Natural killer cell (primary cell): ENCODE measurements around the gene TMPRSS11E. TPM values are rescaled to one million over a fixed set of nuclear protein-coding genes. Genes with fewer than 3 reads are reported as not detected.
"Not testable (repeated sequence)": the region's sequence is repeated elsewhere in the genome, so short reads cannot be mapped to it uniquely, and the experiment has no call there.

Experiments used
- ATAC-seq, 3 donors: fragments of 150-1000 bp in 2 of 3; fragments of 200-7000 bp in 1 of 3; cut with Tn5 transposase; 1 replicate in 1 of 3; 2 replicates in 2 of 3; pipeline ENCODE4 v1.10.0; 2021; ENCODE audit warnings: mild to moderate bottlenecking in 2 of 3, moderate library complexity in 2 of 3
- DNase-seq, 2 donors: peaks; one replicate each; pipeline versions ENCODE4 v3.0.0 to v3.0.0-alpha.2; 2013 to 2021; ENCODE audit warnings: mixed read lengths in 1 of 2
- H3K27ac ChIP-seq: one replicate; pipeline ENCODE4 v1.5.1; 2013; ENCODE audit warnings: mild to moderate bottlenecking, low read length
- H3K27me3 ChIP-seq: one replicate; pipeline ENCODE4 v1.6.1; 2013; ENCODE audit warnings: low read length; ENCODE audit not compliant: control insufficient read depth, insufficient read depth
- H3K36me3 ChIP-seq: one replicate; pipeline ENCODE4 v1.6.1; 2013; ENCODE audit warnings: low read length; ENCODE audit not compliant: control insufficient read depth, insufficient read depth
- H3K4me1 ChIP-seq: one replicate; pipeline ENCODE4 v1.6.1; 2013; ENCODE audit warnings: low read length; ENCODE audit not compliant: control insufficient read depth, insufficient read depth
- H3K4me3 ChIP-seq: one replicate; pipeline ENCODE4 v1.5.1; 2013; ENCODE audit warnings: low read length
- H3K9me3 ChIP-seq: one replicate; pipeline ENCODE4 v1.6.1; 2013; ENCODE audit warnings: low read length; ENCODE audit not compliant: control insufficient read depth, insufficient read depth
- H3K27ac Mint-ChIP-seq, 2 donors: one replicate each; pipeline ENCODE4 v1.8.0; 2022; ENCODE audit warnings: mild to moderate bottlenecking in 2 of 2, mixed read lengths in 2 of 2, moderate library complexity in 1 of 2
- H3K27me3 Mint-ChIP-seq, 2 donors: one replicate each; pipeline ENCODE4 v1.8.0; 2022; ENCODE audit warnings: low read depth in 2 of 2, mixed read lengths in 2 of 2
- H3K36me3 Mint-ChIP-seq: one replicate; pipeline ENCODE4 v1.8.0; 2022; ENCODE audit warnings: mixed read lengths
- H3K4me1 Mint-ChIP-seq, 2 donors: one replicate each; pipeline ENCODE4 v1.8.0; 2022; ENCODE audit warnings: mixed read lengths in 2 of 2
- H3K4me3 Mint-ChIP-seq: one replicate; pipeline ENCODE4 v1.8.0; 2022; ENCODE audit warnings: mild to moderate bottlenecking, moderate library complexity, mixed read lengths
- H3K9me3 Mint-ChIP-seq, 2 donors: one replicate each; pipeline ENCODE4 v1.8.0; 2022; ENCODE audit warnings: mixed read lengths in 2 of 2
- WGBS: methylation state at CpG from one replicate; pipeline ENCODE4 v1.1.7; 2013; ENCODE audit warnings: missing lambda C conversion rate; ENCODE audit not compliant: insufficient coverage; 5-methylcytosine and 5-hydroxymethylcytosine counted together
- intact Hi-C: fragments of 100-400 bp; cut with micrococcal nuclease; formaldehyde crosslinking; loops from one replicate; pipeline ENCODE4 v1.14.2; 2022
- total RNA-seq, 4 donors: library from RNA; stranded (reverse); fragments of 120-200 nt in 1 of 4; gene quantifications; one replicate each; pipeline versions ENCODE4 v1.2.3 to v1.2.4, GENCODE V29; 2013 to 2022
- TF ChIP-seq, protein P1 (sequence below): fragments of 200-600 bp; IDR thresholded peaks from one replicate; pipeline ENCODE4 v1.8.0; 2022; ENCODE audit warnings: antibody characterized with exemption

TMPRSS11E gene, protein sequence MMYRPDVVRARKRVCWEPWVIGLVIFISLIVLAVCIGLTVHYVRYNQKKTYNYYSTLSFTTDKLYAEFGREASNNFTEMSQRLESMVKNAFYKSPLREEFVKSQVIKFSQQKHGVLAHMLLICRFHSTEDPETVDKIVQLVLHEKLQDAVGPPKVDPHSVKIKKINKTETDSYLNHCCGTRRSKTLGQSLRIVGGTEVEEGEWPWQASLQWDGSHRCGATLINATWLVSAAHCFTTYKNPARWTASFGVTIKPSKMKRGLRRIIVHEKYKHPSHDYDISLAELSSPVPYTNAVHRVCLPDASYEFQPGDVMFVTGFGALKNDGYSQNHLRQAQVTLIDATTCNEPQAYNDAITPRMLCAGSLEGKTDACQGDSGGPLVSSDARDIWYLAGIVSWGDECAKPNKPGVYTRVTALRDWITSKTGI
- total RNA-seq, result not detected
- total RNA-seq (2013), result 0.14 TPM

DNA sequence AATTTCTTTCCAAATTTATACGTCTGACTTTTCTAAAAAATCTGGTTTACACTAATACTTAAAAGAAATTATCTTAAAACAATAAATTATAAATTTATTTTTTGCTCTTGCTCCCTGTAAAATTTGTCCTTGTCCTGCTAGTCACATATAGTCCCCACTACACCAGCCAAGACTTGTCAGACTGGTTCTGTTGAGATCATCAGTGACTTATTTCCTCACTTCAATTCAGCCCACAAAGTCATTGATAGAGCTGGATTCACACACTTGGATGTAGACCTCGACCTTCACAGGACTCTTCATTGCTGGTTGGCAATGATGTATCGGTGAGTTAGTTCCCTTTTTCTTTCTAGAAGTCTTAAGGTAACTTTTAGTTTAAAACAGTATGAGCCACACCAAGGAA is at the start of gene TMPRSS11E:
TMPRSS11E (plus strand) TSS at position 263 of the 400 bp plus-strand sequence; CDS start at position 313, 50 bp downstream.
- Mint-ChIP-seq H3K27ac (no peak within 1 kb of the TSS), H3K4me1 (no peaks in the 10 kb centered on the region)
- WGBS, result 57% methylated on average over 1 of the region's 3 CpGs

DNA sequence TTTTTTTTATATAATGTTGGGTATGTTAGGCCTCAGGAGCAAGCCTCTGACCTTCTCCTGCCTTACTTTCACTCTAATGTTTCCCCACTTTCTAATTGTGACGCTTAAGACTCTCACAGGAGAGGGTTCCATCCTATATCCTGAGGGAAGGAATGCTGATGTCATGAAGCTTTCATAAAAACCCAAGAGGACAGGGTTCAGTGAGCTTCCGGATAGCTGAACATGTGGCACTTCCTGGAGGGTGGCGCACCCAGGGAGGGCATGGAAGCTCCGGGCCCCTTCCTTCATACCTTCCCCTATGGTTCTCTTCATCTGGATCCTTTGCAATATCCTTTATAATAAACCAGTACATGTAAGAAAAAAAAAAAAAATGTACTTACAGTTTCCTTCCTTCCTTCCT is 48.0 kb upstream of the TMPRSS11E start:
- no peaks in the 10 kb centered on the region for H3K9me3 Mint-ChIP-seq
- Histone ChIP-seq H3K9me3 (no peaks in the 10 kb centered on the region), H3K27ac (no peak overlapping the region), H3K36me3 (no peaks in the 10 kb centered on the region), H3K27me3 (no peaks in the 10 kb centered on the region), H3K4me1 (no peaks in the 10 kb centered on the region), H3K4me3 (no peak overlapping the region)
- intact Hi-C loops, result no loop called here
- TF ChIP-seq, protein P1, sequence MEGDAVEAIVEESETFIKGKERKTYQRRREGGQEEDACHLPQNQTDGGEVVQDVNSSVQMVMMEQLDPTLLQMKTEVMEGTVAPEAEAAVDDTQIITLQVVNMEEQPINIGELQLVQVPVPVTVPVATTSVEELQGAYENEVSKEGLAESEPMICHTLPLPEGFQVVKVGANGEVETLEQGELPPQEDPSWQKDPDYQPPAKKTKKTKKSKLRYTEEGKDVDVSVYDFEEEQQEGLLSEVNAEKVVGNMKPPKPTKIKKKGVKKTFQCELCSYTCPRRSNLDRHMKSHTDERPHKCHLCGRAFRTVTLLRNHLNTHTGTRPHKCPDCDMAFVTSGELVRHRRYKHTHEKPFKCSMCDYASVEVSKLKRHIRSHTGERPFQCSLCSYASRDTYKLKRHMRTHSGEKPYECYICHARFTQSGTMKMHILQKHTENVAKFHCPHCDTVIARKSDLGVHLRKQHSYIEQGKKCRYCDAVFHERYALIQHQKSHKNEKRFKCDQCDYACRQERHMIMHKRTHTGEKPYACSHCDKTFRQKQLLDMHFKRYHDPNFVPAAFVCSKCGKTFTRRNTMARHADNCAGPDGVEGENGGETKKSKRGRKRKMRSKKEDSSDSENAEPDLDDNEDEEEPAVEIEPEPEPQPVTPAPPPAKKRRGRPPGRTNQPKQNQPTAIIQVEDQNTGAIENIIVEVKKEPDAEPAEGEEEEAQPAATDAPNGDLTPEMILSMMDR, result no peak
- no peak overlapping the region for H3K27ac Mint-ChIP-seq
- DNase-seq, result no peak
- no peak for ATAC-seq
- peaks cover 0 to 4% of the 10 kb centered on the region in 2 donors for H3K27me3 Mint-ChIP-seq
- no peaks in the 10 kb centered on the region for H3K4me1 Mint-ChIP-seq
- H3K4me3 Mint-ChIP-seq, result no peak overlapping the region
- no peaks in the 10 kb centered on the region for H3K36me3 Mint-ChIP-seq
- 85% methylated on average over 4 of the region's 4 CpGs for WGBS

More for the DNA sequence above, at the start of gene TMPRSS11E:
- Mint-ChIP-seq H3K27me3 (peaks cover 0 to 7% of the 10 kb centered on the region in 2 donors), H3K4me3 (no peak within 1 kb of the TSS), H3K9me3 (no peaks in the 10 kb centered on the region), H3K36me3 (no peaks in the 10 kb centered on the region)
- ATAC-seq, result no peak
- Histone ChIP-seq H3K27ac (no peak within 1 kb of the TSS), H3K9me3 (no peaks in the 10 kb centered on the region), H3K4me3 (no peak within 1 kb of the TSS), H3K36me3 (no peaks in the 10 kb centered on the region), H3K27me3 (no peaks in the 10 kb centered on the region), H3K4me1 (no peaks in the 10 kb centered on the region)
- intact Hi-C loops, result no loop called here
- TF ChIP-seq, protein P1, result no peak
- DNase-seq, result no peak

DNA sequence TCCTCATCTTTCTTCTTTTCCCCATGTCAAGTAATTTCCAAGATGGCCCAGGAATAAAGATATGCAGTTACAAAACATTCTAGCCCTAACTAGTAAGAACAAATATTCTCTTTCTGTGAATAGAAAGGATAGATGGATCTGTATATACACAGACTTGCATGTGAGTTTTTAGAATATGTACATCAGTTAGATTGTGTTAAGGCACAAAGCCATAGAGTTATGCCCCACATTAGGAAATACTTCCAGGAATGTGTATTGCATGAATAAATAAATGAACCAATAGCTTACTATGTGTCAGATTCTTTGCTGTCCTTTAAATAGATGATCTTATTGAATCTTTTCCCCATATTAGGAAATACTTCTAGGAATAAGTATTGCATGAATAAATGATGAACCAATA is 46.0 kb upstream of the TMPRSS11E start:
- H3K4me3 Mint-ChIP-seq, result no peak overlapping the region
- intact Hi-C loops, result no loop called here
- Histone ChIP-seq H3K9me3 (no peaks in the 10 kb centered on the region), H3K4me3 (no peak overlapping the region), H3K27me3 (no peaks in the 10 kb centered on the region), H3K4me1 (no peaks in the 10 kb centered on the region), H3K27ac (no peak overlapping the region), H3K36me3 (no peaks in the 10 kb centered on the region)
- no peaks in the 10 kb centered on the region for H3K36me3 Mint-ChIP-seq
- ATAC-seq (no peak), DNase-seq (no peak)
- no peaks in the 10 kb centered on the region for H3K9me3 Mint-ChIP-seq
- TF ChIP-seq, protein P1, result no peak
- H3K27ac Mint-ChIP-seq, result no peak overlapping the region
- H3K27me3 Mint-ChIP-seq, result no peaks in the 10 kb centered on the region
- H3K4me1 Mint-ChIP-seq, result no peaks in the 10 kb centered on the region

DNA sequence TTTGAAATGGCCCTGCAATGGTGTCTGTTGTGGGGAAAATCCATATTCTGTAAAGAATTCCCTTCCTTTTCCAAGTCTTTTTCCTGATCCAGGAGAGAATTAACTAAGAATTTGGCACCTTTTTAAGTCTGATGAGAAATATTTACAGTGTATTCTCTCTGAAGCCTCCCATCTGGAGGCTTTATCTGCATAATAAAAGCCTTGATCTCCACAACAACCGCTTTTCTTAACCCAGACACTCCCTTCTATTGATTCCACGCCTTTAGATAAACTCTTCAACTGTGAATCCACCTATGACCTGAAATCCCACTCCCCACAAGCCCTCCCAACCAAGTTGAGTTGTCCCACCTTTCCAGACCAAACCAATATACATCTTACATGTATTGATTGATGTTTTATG is 43.1 kb upstream of the TMPRSS11E start:
- H3K4me1 Mint-ChIP-seq, result no peaks in the 10 kb centered on the region
- Histone ChIP-seq H3K27me3 (no peaks in the 10 kb centered on the region), H3K9me3 (no peaks in the 10 kb centered on the region), H3K4me3 (no peak overlapping the region), H3K27ac (no peak overlapping the region), H3K4me1 (no peaks in the 10 kb centered on the region), H3K36me3 (no peaks in the 10 kb centered on the region)
- no peak overlapping the region for H3K27ac Mint-ChIP-seq
- intact Hi-C loops, result no loop called here
- WGBS, result 67% methylated on average over 2 of the region's 2 CpGs
- H3K4me3 Mint-ChIP-seq, result no peak overlapping the region
- no peaks in the 10 kb centered on the region for H3K36me3 Mint-ChIP-seq
- no peaks in the 10 kb centered on the region for H3K9me3 Mint-ChIP-seq
- TF ChIP-seq, protein P1, result no peak
- no peaks in the 10 kb centered on the region for H3K27me3 Mint-ChIP-seq
- ATAC-seq (no peak), DNase-seq (no peak)

DNA sequence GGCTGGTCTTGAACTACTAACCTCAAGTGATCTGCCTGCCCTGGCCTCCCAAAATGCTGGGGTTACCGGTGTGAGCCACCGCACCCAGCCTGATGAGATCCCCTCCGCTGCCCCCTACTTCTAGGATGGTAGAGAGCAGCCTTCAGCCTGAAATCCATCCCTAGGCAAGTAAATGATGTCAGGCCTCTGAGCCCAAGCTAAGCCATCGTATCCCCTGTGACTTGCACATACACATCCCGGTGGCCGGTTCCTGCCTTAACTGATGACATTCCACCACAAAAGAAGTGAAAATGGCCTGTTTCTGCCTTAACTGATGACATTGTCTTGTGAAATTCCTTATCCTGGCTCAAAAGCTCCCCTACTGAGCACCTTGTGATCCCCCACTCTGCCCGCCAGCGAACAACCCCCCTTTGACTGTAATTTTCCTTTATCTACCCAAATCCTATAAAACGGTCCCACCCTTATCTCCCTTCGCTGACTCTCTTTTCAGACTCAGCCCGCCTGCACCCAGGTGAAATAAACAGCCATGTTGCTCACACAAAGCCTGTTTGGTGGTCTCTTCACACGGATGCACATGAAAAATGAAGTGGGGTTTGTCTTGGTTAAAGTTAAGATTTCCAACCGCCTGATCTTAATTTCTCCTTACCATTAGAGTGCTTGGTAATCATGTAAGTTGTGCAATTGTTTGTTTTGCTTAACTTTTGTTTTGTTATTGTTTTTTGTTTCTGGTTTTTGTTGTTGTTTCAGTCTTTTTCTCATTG is 41.4 kb upstream of the TMPRSS11E start:
- H3K36me3 ChIP-seq, H3K27me3 Mint-ChIP-seq, intact Hi-C loops, H3K9me3 Mint-ChIP-seq, H3K4me3 Mint-ChIP-seq, H3K27ac Mint-ChIP-seq, H3K4me1 ChIP-seq, H3K27me3 ChIP-seq, H3K4me3 ChIP-seq, H3K4me1 Mint-ChIP-seq, H3K27ac ChIP-seq, DNase-seq, H3K36me3 Mint-ChIP-seq, ATAC-seq, H3K9me3 ChIP-seq: not testable (repeated sequence)
- WGBS, result 97% methylated on average over 10 of the region's 13 CpGs
